NCI-H82 treated with DMSO at 0.1 percent for 48 hours (cell line): Measurements from ENCODE around the gene SDC3.
A peak's percentile ranks its signal among the peaks of the same experiment; 100 is the strongest.

Experiments used
- DNase-seq: peaks from one replicate; lab custom pipeline; 2025; ENCODE audit not compliant: unreplicated experiment; lab: John Stamatoyannopoulos, UW

The SDC3 gene

DNA sequence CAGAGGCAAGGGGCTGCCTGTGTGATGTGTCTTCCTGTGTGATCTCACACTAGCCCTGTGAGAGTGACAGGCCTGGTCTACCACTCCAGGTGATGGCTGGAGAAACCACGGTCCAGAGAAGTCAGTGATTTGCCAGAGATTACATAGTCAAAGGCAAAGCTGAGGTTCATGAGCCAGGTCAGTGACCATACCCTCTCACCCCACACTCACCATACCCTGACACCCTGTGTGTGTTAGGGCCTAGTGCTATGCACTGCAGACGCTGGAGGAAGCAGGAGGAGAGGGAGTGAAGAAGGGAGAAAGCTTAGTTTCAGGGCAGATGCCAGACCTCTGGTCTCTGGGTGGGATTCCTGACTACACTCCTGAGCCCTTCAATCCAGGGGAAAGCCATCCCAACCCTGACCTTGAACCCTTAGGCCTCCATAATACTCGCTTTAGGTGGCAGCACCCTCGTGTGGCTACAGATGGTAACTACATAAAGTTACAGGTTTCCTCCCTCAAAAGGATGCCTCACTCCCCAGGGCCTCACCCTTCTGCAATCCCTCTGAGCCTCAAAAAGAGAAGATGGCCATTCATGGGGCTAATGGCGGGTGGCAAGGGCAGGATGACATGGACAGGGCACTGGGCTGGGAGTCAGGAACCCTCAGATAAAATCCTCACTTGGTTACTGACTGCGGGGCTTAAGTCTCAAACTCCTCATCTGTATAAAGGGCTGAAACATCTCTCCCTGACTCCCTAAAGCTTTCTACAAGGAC lies 20.8 kb upstream of the SDC3 start:
- peak; percentile 42 for DNase-seq

DNA sequence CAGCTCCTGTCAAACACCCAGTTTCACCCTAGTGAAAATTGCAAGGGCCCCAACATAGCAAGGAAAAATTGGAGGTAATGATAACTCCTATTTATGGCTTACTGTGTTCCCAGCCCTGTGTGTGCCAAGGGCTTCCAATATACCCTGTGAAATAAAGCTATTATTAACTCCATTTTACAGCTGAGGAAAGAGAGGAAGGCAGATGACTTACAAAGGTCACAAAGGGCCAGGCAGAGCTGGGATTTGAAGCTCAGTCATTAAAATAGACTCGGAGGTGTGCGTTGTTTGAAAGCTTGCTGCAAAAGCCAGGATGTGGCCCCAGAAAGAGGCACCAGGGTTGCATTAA lies 20.2 kb upstream of the SDC3 start:
- DNase-seq: no peak

DNA sequence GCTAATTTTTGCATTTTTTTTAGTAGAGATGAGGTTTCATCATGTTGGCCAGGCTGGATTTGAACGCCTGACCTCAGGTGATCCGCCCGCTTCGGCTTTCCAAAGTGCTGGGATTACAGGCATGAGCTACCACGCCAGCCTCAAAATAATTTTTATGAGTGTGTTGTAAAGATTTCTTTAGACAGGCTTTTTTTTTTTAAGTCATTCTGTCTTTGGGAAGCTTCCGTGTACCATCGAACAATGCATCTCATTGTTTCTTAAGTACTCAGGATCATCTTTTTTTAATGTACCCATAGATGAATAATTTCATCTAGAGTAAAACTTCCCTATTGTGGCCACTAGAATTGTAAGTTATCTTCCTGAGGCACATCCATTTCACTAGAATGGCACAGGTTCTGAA lies 19.6 kb upstream of the SDC3 start:
- no peak for DNase-seq

DNA sequence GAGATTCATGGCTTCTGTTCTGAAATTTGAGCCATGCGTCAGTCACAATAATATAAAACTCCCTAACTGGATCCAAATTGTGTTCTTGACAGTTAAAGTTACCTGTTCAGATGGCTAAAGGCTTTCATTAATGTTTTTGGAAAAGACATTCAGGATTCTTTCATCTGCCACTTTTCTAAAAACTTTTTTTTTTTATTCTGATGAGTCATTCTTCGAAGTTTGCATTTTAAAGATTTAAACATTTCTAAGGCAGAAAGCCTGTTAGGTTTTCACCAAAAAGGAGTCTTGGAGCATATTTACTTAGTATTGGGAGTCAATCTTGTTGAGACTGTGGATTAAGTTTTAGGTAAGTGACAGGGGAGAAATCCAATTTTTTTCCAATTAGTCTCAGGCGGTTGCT lies 18.9 kb upstream of the SDC3 start:
- peak; percentile 62 for DNase-seq

DNA sequence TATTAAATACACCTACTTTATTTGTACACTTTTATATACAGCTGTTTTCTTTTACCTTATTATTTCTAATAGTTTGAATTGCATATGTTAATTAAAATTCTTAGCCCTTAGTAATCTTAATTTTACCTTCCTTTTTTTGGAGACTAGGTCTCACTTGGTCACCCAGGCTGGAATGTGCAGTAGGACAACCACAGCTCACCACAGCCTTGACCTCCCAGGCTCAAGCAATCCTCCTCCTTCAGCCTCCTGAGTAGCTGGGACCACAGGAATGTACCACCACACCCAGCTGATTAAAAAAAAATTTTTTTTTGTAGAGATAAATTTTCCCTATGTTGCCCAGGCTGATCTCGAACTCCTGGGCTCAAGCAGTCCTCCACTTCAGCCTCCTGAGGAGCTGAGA lies 15.0 kb upstream of the SDC3 start:
- no peak for DNase-seq

DNA sequence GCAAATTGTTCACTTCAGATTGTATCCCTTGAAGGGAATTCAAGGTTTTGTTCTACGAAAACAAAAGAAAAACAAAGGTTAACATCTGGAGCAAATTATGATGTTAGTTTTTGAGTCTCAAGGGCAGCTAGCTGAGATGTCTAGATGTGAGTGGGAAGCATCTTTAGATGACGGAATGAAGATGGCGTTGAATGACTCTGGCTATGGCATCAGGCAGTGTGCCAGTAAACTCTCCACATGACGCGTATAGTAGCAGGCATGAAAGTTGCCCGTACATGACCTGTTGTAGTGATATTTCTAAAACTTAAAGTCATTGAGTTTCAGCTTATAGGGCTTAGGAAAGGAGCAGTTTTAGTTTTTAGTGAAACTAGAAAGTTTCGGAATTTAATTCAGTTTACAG lies 12.3 kb upstream of the SDC3 start:
- DNase-seq: no peak

DNA sequence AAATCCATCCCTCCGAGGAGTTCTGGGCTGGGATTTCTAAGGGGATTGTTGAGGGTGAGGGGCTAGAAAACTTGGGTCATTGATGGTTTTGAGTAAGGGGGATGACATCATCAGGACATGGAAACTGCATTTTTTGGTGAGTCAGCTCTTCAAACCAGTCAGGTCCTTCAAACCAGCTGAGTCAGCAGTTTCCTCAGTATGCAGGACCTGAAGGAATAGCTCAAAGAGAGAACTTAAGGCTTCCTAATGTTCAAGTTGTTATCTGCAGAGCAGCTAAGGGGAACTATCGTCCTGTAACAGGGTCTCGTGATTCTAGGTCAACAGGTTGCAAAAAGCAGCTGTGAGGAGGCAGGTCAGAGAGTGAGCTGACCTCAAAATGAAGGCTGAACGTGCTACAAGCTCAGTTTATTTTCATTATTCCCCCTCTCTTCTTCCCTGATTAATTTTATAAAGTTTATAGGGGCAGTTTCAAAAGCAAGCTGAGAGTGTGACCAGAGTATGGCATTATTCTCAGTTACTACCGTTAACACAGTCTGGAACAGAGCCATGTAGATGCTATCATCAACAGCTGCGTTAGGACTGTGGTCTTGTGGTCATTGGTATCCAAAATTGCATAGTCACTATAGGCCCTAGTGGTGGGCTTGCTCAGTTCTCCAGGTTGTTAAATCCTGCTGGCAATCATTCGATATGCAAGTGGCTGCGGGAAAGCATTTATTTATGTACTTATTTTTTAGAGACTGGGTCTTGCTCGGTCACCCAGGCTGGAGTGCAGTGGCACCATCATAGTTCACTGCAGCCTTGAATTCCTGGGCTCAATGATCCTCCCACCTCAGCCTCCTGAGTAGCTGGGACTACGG lies 10.7 kb upstream of the SDC3 start:
- no peak for DNase-seq

DNA sequence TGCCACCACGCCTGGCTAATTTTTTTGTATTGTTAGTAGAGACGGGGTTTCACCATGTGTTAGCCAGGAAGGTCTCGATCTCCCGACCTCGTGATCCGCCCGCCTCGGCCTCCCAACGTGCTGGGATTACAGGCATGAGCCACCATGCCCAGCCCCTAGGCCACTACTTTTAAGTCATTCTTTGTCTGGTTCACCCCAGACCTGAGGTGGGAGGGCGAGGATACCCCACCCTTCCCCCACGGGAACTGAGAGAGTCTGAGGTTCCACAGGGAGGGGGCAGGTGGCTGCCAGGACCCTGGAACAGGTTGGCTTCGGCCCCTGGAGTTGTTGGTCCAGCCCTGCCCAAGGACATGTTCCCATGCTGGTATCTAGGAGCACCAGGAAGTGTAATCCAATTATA lies 7.7 kb upstream of the SDC3 start:
- no peak for DNase-seq

DNA sequence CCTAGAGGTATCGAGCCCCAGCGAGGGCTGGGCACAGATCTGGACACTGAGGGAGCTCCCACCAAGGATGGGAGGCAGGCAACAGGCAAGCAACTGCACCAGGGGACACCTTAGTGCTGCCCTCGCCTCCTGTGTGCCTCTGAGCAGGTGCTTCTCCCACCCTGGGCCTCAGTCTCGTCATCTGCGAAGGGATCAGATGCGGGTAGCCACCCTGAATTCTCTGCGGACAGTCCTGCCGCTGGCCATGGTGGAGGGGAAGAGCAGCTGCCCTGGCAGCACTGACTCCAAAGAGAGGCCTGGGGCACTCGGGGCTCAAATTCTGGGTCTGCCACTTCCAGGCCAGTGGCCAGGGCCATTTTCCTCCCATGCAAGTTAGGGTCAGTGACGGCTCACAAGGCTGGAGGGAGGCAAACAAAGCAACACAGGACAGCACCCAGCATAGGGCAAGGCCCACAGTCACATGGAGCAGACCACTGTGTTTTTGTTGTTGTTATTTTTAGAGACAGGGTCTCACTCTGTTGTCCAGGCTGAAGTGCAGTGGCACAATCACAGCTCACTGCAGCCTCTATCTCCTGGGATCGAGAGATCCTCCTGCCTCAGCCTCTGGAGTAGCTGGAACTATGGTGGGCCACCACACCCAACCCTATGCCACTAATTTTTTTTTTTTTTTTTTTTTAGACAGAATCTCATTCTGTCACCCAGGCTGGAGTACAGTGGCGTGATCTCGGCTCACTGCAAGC lies 7.1 kb upstream of the SDC3 start:
- no peak for DNase-seq

DNA sequence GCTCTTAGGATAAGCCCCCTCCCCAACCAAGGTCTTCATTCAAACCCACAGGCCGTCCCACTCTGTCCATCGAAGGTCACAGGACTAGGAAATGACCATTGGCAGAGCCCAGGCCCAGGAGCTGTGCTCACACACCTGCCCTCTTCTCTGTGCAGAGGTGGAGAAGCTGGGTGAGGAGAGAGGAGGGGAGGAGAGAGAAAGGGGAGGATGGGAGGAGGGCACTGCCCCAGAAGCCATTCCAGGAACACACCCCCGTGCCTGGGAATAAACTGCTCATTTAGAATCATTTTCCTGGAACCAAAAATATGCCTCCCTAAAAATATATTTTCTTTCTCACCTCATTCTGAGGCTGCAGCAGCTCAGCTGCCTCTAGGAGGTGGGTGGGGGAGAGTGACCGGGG lies 6.4 kb upstream of the SDC3 start:
- no peak for DNase-seq

DNA sequence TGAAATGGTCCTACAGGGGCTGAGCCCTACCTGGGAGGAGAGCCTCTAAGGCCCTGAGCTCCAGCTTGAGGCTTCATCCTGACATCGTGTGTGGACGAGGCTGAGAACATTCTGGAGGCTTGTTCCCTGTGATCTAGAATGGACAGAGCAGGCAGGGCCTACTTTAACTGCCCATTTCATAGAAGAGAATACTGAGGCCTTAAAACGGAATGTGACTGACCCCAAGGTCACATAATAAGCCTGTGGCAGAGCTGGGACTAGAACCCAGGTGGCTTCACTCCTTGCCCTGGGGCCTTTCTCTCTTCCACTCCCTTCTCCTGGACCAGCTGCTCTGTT lies 6.0 kb upstream of the SDC3 start:
- DNase-seq: no peak

DNA sequence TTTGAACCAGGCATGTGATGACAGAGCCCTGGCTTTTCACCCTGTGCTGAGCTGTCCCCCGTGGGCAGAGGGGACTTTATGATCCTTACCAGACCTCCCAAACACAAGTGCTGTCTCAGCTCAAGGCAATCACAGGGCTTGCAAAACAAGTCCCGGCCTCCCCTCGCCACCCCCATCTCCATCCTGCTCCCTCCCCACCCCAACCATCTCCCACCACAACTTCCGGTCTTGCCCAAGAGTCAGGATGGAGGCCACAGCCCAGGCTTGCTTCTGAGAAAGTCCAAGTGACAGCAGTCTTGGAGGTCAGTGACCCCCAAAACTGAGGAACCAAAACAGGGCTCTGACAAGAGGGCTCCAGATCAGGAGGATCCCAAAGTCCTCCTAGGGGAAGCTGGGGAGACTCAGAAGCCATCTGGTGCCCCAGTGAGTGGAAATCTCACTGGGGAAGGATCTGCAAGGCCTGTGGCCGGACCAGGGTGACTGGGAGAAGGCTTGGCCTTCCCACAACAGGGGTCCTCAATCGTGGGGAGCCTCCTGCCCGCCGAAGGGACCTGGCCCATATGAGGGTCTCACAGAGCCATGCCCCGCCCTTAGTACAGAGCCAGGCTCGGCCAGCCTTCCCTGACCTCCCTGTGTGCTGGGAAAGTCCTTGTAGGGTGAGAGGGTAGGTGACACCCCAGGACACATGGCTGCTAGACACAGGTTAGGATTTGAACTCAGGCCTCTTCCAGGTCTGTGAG lies 4.5 kb upstream of the SDC3 start:
- DNase-seq: no peak

DNA sequence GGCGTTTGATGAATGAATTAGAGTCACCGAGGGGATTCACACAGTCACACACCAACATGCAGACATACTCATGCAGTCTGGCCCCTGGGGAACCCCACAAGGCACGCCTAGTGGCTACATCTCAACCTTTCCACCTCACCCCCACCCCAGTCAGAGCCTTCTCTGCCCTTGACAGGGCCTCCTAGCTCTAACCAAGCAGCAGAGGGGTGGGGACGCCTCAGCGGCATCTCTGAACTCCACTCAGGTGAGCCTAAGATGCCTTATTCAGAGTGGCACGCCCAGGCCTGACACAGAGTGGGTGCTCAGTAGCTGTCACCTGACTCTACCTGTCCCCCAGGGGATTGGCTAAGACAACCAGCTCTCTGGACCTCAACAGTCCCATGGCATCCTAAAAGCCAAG lies 3.7 kb upstream of the SDC3 start:
- no peak for DNase-seq

DNA sequence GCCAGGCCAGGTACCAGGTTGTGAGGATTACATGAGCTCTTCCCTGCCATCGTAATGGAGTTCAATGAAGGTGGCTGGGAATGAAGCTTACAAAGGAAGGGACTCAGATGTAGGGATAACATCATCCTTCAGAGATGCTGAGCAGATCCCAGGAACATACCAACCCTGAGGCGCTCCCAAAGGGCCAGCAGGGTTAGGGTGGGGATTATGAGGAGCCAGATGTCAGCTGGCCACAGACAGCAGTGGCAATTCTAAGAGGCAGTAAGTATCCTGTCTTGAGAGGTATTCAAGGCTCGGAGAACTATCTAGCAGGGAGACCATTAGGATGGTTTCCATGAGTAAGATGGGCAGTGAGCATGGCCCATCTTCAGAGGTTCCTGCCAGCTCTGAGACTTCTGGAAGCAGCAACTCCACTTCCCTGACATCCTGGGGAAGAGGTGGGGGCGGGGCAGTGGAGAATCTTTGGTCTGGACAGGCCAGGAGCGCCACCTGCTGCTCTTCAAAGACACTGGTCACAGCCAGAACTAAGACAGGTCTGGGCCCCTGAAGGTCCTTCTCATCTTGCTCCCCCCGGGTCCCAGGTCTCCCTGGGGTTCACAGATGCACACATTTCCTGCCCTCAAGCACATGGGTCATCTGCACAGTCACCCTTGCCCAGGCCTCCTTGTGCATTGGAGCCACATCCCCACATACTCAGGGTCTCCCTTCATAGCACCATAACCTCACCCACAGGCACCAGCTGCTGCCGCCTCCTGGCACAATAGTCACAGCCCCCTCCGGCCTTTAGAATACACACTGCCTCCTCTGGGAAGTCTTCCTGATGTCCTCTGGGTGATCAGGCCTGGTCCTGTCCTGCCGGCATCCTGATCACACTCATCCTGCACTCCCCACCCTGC lies 2.7 kb upstream of the SDC3 start:
- peak; percentile 79 for DNase-seq

DNA sequence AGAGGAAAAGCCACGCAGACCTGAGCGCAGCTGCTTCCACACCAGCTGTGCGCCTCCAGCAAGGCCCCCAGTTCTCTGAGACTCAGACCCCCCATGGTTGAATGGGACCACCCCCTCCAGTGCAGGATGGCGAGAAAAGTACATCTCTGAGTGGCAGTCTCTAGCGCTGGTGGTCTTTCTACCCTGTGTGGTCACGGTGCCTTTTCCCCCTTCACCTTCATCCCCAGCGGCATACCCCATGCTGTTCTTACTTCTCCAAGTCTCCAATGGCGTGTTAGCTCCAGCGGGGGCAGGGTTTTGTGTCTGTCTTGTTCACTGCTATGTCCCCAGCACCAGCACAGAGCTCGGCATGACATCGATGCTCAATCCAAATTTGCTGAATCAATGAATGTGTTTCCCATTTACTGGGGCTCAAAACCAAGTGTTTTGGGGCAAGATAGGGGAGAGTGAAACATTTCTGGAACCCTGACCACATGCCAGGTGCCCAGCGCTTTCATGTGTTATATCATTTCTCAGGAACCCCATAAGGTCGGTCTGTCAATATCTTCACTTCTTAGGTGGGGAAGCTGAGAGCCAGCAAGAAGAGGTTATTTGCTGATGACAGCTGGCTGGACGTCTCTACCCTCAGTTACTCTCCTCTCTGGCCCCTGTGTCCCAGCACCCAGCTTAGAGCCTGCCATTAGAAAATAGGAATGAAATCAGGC lies 959 bp upstream of the SDC3 start:
- DNase-seq: no peak

DNA sequence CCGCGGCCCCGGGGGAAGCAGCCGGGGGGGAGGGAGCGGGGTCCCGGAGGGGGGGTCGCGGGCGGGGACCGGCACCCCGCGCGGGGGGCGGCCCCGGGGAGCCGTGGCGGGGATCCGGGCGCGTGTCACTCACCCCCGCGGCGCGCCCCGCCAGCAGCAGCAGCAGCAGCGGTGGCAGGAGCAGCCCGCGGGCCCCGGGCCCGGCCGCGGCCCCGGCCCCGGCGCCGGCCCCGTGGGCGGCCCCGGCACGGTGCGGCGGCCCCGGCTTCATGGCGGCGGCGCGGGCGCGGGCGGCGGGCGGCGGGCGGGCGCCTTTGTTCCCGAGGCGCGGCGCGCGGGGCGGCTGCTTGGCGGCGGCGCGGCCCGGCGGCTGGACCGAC lies 252 bp downstream of the SDC3 start:
- no peak for DNase-seq

DNA sequence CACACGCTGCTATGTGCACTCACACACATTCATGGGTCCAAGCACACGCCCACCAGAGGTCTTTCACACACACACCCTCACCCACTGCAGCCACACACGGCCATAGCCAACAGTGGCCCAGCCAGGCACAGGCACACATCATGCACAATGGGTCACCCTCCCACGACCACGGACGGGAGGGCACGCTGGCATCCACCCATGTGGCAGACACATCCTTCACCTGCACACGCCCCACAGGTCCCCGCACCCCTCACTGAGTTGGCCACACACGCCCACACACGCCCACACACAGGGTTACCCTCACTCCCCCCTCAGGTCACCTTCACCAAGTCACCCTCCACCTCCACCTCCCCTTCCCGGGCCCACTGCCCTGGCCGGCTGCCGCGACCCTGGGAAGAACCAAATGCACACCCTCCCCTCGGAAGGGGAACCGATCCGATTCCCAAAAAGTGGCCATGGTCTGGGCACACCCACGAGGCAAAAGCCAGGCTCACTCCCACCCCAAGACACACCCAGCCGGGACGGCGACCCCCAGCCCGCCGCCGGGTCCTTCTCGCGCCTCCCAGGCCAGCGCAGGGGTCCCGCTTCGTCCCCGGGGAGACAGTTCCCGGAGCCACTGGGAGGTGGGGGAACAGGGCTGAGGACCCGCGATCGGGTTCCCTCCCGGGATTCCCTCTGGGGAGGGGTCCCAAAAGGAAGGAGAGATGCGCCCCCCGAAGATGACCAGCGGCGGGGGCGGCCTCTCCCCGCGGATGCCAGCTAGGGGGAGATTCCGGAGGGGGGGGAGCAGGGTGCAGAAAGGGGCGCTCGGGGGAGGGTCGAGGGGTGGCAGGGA lies 860 bp downstream of the SDC3 start:
- DNase-seq: no peak

DNA sequence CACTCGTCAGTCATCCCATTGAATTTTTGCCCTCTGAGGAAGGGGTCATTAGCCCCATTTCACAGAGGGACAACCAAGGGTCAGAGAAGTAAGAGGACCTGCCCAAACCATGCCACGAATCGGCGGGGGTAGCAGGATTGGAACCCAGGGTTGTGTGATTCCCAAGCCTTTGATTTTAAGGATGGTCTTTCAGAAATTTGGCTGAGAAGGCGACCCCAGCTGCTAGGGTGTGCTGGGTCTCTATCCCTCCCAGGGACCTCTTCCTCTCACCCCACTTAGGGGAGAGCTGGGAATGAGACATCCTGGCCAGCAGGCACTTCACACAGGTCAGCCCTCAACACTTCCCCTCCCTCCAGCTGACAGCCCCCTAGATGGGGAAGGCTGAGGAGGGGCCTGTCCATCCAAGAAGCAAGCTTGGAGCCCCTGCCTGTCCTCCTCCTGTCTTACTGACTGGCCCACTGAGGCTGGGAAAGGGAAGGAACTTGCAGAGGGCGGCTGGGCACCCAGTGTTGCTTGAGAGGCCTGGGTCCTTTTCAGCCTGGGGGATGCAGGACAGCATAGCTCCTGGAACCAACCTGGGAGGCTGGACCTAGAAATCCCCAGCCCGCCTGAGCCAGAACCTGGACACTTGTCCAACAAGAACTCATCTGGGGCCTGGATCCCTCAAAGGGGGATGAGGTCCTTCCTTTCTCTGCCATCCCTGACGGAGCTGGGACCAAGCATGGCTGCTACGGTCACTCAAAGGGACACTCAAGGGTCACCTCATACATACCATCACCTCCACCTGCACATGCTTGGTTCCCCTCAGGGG lies 1.7 kb downstream of the SDC3 start:
- DNase-seq: no peak
